ENCODE measurements around the gene ACTL6B. TPM values are rescaled to one million over a fixed set of nuclear protein-coding genes. Genes with fewer than 3 reads are reported as not detected.
A peak's percentile ranks its signal among the peaks of the same experiment; 100 is the strongest.

ACTL6B gene
- total RNA-seq, 4 donors from 2014 or later, result not detected

- peaks cover 6% of the 10 kb centered on the region for H3K36me3 ChIP-seq
- H3K27me3 ChIP-seq, result no peaks in the 10 kb centered on the region
- H3K4me1 ChIP-seq, result no peaks in the 10 kb centered on the region
- DNase-seq (ENCODE audit: low spot score in 2 of 2), result no peak
- H3K27ac ChIP-seq, result no peak overlapping the region
- no peak overlapping the region for H3K4me3 ChIP-seq
- WGBS, result 94% methylated on average over 6 of the region's 6 CpGs
- no peak for TF ChIP-seq EP300 (IDR thresholded peaks at IDR 0.05)
- no peaks in the 10 kb centered on the region for H3K9me3 ChIP-seq
Measured at GRCh38 chr7:100620239-100620638, 36.0 kb downstream of the ACTL6B start.

DNA sequence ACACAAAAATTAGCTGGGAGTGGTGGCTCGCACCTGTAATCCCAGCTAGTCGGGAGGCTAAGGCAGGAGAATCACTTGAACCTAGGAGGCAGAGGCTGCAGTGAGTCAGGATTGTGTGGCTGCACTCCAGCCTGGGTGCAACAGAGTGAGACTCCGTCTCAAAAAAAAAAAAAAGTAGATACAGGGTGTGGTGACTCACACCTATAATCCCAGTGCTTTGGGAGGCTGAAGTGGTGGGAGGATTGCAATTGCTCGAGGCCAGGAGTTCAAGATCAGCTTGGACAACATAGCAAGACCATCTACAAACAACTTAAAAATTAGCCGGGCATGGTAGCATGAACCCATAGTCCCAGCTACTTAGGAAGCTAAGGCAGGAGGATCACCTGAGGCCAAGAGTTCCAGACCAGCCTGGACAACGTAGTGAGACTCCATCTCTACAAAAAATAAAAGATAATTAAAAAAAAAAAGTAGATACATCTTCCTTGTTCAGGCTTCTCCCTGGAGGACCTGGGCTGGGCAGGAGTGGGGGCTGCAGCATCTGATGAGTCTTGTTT is 41.9 kb downstream of the ACTL6B start:
- Histone ChIP-seq H3K4me1 (peaks cover 17% of the 10 kb centered on the region), H3K27ac (no peak overlapping the region), H3K36me3 (no peaks in the 10 kb centered on the region), H3K4me3 (no peak overlapping the region), H3K27me3 (no peaks in the 10 kb centered on the region), H3K9me3 (no peaks in the 10 kb centered on the region)
- WGBS, result 82% methylated on average over 6 of the region's 6 CpGs
- DNase-seq (ENCODE audit: low spot score in 2 of 2), result no peak
- TF ChIP-seq POLR2AphosphoS5 (IDR thresholded peaks at IDR 0.05), result no peak
- no peak for TF ChIP-seq EP300 (IDR thresholded peaks at IDR 0.05)
- TF ChIP-seq, protein P1, sequence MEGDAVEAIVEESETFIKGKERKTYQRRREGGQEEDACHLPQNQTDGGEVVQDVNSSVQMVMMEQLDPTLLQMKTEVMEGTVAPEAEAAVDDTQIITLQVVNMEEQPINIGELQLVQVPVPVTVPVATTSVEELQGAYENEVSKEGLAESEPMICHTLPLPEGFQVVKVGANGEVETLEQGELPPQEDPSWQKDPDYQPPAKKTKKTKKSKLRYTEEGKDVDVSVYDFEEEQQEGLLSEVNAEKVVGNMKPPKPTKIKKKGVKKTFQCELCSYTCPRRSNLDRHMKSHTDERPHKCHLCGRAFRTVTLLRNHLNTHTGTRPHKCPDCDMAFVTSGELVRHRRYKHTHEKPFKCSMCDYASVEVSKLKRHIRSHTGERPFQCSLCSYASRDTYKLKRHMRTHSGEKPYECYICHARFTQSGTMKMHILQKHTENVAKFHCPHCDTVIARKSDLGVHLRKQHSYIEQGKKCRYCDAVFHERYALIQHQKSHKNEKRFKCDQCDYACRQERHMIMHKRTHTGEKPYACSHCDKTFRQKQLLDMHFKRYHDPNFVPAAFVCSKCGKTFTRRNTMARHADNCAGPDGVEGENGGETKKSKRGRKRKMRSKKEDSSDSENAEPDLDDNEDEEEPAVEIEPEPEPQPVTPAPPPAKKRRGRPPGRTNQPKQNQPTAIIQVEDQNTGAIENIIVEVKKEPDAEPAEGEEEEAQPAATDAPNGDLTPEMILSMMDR (IDR thresholded peaks at IDR 0.05), result no peak
- TF ChIP-seq POLR2A (IDR thresholded peaks at IDR 0.05), result no peak

DNA sequence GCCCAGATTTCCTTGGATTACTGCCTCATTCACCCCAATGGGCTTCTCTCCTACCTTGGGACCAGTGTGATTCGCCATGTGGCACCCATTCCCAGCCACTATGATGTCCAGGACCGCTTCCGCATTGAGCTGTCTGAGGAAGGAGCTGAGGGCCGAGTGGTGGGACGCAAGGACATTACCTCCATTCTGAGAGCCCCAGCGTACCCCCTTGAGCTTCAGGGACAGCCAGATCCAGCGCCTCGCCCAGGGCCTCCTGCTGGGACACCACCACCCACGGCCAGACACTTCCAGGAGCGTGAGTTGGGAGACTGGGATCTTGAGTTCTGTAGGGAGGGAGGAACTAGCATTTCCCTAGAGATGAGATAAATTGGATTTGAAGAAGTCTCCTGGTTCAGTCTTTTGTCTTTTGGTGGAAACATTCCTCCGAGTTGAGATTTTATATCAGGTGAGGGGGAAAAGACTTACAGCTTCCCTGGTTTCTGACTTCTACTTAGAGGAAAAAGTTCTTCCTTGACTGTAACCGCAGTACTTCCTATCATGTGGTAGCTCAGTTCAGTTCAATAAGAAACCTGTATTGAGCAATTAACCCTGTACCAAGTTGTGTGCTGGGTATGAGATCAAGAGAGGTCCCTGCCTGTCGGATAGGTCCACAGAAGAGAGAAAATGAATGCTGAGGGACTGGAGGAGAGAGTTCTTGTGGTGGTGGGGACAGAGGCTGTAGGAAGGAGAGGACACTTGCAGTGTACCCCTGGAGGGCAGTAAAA is 42.7 kb downstream of the ACTL6B start:
- Histone ChIP-seq H3K9me3 (no peaks in the 10 kb centered on the region), H3K4me1 (peaks cover 17% of the 10 kb centered on the region), H3K36me3 (no peaks in the 10 kb centered on the region), H3K27ac (no peak overlapping the region), H3K4me3 (peak overlapping the region; percentile 90), H3K27me3 (no peaks in the 10 kb centered on the region)
- no peak for TF ChIP-seq EP300 (IDR thresholded peaks at IDR 0.05)
- TF ChIP-seq, protein P1 (IDR thresholded peaks at IDR 0.05), result no peak
- no peak for TF ChIP-seq POLR2AphosphoS5 (IDR thresholded peaks at IDR 0.05)
- no peak for TF ChIP-seq POLR2A (IDR thresholded peaks at IDR 0.05)
- no peak for DNase-seq (ENCODE audit: low spot score in 2 of 2)
- 82% methylated on average over 5 of the region's 13 CpGs for WGBS

DNA sequence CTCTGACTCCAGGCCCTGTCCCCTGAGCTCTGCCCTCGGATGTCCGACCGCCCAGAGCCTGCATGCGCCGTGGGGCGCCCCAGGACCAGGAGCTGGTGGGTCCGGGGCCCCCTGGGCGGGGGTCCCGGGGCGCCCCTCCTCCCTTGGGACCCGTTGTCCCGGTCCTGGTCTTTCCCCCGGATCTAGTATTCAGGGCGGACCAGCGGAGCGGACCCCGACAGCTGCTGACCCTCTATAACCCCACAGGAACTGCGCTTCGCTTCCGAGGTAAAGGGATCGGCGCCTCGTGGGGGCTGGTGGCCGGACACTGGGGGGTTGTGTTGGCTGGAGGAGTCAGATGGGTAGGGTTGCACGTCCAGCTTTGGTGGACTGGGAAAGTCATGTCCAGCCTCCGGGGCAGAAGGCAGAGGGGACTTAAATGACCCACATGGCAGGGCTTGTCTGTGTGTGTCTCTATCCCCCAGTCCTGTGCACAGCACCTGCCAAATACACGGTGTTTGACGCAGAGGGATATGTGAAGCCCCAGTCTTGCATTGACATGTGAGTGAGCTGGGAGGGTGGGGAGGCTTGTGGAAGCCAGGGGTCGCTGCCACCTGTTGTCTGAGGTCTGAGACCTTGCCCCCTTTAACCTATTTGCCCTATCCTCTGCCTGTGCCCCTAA is 43.4 kb downstream of the ACTL6B start:
- TF ChIP-seq, protein P1 (IDR thresholded peaks at IDR 0.05), result no peak
- TF ChIP-seq POLR2AphosphoS5 (IDR thresholded peaks at IDR 0.05) (no peak), EP300 (IDR thresholded peaks at IDR 0.05) (no peak), POLR2A (IDR thresholded peaks at IDR 0.05) (no peak)
- Histone ChIP-seq H3K27me3 (no peaks in the 10 kb centered on the region), H3K4me3 (peak overlapping the region; percentile 90), H3K4me1 (peaks cover 17% of the 10 kb centered on the region), H3K36me3 (no peaks in the 10 kb centered on the region), H3K27ac (peak overlapping the region; percentile 91), H3K9me3 (no peaks in the 10 kb centered on the region)
- no peak for DNase-seq (ENCODE audit: low spot score in 2 of 2)
- 0% methylated on average over 1 of the region's 29 CpGs for WGBS

DNA sequence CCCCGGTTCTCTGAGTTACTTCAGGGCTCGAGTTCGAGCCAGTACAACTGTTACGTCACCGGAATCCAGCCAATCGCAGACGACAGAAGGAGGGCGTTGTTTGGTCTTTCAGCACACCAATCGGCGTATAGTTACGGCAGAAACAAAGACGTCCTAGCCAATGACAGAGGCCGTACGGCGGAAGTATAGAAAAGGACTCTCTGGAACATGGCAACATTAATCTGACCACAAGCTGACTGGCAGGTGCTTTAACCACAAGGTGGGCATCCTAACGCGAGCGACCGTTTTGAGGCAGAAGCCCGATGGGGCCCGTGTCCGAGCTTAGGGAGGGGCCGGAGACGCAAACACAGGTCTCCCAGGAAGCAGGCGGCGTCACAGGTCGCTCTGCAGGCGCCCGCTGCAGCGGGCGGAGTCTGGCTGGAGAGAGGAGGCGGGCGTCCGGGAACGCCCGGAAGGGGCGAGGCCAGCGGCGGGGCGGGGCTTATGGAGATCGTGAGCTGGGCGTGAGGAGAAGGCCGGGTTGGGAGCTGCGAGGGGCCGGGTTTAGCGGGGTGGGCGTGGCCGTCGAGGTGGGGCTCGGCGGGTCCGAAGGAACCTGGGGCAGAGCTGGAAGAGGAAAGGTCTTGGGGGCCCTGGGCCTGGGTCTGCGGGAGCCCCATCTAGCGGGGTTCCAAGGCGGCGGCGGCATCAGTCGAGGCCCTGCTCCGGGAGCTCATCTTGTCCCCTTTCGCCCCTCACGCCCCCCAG is 44.1 kb downstream of the ACTL6B start, which contains the start of gene MOSPD3:
Gene MOSPD3, plus strand, starts transcription at position 558 of the 747 bp plus-strand sequence. CDS start 252 bp downstream, outside the sequence.
- TF ChIP-seq POLR2A (IDR thresholded peaks at IDR 0.05) (peak in 1 of 2 donors; percentile 83), EP300 (IDR thresholded peaks at IDR 0.05) (no peak), POLR2AphosphoS5 (IDR thresholded peaks at IDR 0.05) (peak; percentile 37 to 97 (median 88))
- TF ChIP-seq, protein P1 (IDR thresholded peaks at IDR 0.05), result no peak
- Histone ChIP-seq H3K9me3 (no peaks in the 10 kb centered on the region), H3K4me3 (peak within 1 kb of the TSS; percentile 90), H3K36me3 (no peaks in the 10 kb centered on the region), H3K27ac (peak within 1 kb of the TSS; percentile 91), H3K4me1 (peaks cover 17% of the 10 kb centered on the region), H3K27me3 (no peaks in the 10 kb centered on the region)
- WGBS, result 1% methylated on average over 41 of the region's 61 CpGs
- peak; percentile 99 to 100 for DNase-seq (ENCODE audit: low spot score in 2 of 2)
